Activated CD4-positive, CD25-positive, alpha-beta regulatory T cell (primary cell): ENCODE measurements around the gene DCLRE1B.
"Not testable (repeated sequence)": the region's sequence is repeated elsewhere in the genome, so short reads cannot be mapped to it uniquely, and the experiment has no call there.

ENCODE experiments used
- DNase-seq, 4 experiments: peaks; one replicate each; lab custom pipeline; 2025; lab: John Stamatoyannopoulos, UW

DCLRE1B gene

DNA sequence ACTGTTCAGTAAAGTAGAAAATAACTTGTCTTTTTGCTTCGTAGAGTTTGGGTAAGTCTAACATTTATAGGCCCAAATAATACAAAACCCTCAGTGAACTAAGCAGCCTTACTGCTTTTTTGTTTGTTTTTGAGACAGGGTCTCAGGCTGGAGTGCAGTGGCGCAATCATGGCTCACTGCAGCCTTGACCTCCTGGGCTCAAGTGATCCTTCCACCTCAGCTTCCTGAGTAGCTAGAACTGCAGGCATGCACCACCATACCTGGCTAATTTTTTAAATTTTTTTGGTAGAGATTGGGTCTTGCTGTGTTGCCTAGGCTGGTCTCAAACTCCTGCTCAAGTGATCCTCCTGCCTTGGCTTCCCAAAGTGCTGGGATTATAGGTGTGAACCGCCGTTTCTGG, 43.0 kb downstream of the DCLRE1B start:
- DNase-seq = not testable (repeated sequence)

DNA sequence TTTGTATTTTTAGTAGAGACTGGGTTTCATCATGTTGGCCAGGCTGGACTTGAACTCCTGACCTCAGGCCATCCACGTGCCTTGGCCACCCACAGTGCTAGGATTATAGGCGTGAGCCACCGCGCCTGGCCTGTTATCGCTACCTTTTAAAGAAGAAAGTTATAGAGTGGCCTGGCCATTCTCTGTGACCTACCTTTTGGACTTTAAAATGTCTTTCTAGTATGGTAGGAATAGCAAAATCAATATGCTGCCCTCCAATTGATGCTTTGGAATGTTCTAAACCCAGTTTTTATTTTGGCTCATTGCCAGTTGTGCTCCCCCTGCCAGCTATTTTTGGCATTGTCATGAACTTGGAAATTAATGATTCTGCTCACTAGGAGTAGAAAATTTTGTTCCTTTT, 43.9 kb downstream of the DCLRE1B start:
- no peak for DNase-seq

DNA sequence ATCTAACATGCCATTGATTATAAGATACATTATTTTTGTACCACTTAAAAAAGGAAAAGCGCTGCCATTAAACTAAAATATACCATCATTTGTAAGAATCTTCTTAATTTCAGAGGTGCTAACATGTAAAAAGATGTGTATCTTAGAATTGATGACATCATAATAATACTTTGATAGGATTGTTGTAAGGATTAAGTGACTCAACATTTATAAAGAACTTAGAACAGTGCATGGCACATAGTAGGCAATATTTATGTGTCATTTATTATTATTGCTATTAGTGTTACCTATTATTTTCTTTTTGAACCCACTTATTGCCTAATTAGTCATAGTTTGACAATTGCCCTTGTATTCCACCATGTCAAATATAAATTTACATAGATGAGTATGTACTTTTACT, 45.8 kb downstream of the DCLRE1B start:
- no peak for DNase-seq

DNA sequence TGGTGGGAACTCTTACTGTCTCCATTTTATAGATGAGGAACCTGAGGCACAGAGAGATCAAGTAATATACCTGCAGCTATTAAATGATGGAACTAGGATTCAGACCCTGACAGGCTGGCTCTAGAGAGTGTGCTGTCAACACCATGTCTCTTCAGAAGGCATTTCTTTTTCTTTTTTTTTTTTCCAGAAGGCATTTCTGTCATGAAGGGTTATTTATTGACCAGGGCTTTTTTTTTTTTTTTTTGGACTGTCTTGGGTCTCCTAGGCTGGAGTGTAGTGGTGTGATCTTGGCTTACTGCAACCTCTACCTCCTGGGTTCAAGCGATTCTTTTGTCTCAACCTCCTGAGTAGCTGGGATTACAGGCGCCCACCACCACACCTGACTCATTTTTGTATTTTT, 46.6 kb downstream of the DCLRE1B start:
- no peak for DNase-seq

DNA sequence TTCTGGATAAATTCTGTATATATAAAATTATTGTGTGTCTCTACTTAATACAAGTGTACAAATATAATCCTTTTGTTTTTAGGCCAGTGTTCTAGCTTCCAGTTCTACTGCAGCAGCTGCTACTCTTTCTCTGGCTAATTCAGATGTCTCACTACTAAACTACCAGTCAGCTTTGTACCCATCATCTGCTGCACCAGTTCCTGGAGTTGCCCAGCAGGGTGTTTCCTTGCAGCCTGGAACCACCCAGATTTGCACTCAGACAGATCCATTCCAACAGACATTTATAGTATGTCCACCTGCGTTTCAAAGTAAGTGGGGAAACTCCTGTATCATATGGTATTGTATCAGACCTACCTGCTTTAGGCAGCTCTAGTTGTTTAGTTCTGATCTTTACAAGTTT, 52.9 kb downstream of the DCLRE1B start:
- no peak for DNase-seq

DNA sequence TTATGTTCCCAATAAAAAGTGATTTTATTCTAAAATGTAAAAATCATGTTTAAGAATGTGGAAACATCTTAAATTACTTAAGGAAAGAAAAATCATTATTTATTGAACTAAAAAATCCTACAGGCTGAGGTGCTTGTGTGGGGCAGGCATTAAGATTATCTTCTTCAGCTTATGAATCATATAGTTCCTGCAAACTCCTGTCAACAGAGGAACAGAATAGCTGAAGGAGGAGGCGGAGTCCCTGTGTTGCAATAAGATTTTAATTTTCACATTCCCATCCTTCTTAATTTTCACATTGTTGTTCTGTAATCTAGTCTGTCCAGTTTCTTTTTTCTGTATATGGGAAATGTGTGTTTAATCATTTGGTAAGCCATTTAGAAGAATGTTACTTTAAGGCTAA, 53.6 kb downstream of the DCLRE1B start:
- no peak for DNase-seq

DNA sequence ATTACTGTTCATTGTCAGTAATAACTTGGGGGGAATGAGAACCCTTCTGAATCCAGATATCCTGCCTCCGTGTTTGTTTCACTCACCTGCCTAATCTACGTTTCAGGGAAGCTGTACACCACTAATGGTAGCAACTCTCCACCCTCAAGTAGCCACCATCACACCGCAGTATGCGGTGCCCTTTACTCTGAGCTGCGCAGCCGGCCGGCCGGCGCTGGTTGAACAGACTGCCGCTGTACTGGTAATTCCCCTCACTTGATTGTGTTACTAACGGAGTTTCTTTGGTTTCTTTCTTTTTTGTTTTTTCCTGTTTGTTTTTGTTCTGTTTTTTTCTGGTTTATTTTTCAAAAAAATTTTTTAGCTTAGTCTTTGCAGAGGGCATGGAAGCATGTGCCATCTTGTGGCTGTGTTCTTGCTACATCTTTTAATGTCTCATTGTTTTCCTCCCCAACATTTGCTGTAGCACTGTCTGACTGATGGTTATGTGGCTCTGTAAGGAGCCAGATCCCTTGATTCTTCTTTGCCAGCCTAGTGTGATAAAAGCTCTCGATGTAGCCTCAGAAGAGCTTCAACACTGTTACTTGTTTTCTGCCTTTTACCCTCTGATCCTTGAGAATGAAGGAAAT, 58.3 kb downstream of the DCLRE1B start:
- DNase-seq = no peak
